ENCODE results near the gene DCTD. TPM values are rescaled to one million over a fixed set of nuclear protein-coding genes. Genes with fewer than 3 reads are reported as not detected.

Gene DCTD
- total RNA-seq, 1 experiment from 2014 or later, result 72.7 TPM

DNA sequence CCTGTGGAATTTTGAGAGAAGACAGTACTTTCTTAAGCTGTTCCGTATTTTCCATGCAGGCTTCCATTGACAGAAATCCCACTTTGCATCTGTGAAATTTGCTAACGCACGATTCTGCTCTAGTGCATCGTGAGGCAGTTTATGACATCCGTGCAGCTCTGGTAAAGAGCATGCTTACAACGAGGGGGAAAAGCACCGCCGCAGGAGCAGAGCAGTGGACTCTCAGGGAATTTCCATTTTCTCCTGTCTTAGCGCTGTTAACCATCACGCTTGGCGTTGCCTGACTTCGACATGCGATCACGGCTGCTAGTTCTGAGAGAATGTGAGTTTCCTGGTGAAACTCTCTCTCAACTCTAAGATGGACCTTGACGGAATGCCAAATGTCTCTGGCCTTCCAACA, 43.9 kb downstream of the DCTD start:
- Histone ChIP-seq H3K27me3 (replicated peaks; ENCODE audit: insufficient read depth, low read depth, low read length, poor library complexity) (no peaks in the 10 kb centered on the region), H3K4me3 (ENCODE audit: low read depth, low read length, poor library complexity, severe bottlenecking) (no peak overlapping the region), H3K4me1 (ENCODE audit: insufficient read depth, low read length, poor library complexity, severe bottlenecking) (peaks cover 40% of the 10 kb centered on the region), H3K36me3 (ENCODE audit: insufficient read depth, low read length, poor library complexity, severe bottlenecking) (no peaks in the 10 kb centered on the region), H3K9me3 (ENCODE audit: low read depth, low read length, poor library complexity, severe bottlenecking) (no peaks in the 10 kb centered on the region), H3K27ac (ENCODE audit: low read depth, low read length, poor library complexity, severe bottlenecking) (no peak overlapping the region)
- intact Hi-C loops (cut with micrococcal nuclease; ENCODE audit: unreplicated experiment), result no loop called here
- no peak for DNase-seq (ENCODE audit: low spot score)
- CTCF ChIA-PET, result no interaction called here
- no peak for TF ChIP-seq EZH2 (IDR thresholded peaks at IDR 0.05; ENCODE audit: borderline replicate concordance, low read depth, low read length, poor library complexity, severe bottlenecking)
- TF ChIP-seq, protein P1, sequence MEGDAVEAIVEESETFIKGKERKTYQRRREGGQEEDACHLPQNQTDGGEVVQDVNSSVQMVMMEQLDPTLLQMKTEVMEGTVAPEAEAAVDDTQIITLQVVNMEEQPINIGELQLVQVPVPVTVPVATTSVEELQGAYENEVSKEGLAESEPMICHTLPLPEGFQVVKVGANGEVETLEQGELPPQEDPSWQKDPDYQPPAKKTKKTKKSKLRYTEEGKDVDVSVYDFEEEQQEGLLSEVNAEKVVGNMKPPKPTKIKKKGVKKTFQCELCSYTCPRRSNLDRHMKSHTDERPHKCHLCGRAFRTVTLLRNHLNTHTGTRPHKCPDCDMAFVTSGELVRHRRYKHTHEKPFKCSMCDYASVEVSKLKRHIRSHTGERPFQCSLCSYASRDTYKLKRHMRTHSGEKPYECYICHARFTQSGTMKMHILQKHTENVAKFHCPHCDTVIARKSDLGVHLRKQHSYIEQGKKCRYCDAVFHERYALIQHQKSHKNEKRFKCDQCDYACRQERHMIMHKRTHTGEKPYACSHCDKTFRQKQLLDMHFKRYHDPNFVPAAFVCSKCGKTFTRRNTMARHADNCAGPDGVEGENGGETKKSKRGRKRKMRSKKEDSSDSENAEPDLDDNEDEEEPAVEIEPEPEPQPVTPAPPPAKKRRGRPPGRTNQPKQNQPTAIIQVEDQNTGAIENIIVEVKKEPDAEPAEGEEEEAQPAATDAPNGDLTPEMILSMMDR (conservative IDR thresholded peaks at IDR 0.05; ENCODE audit: low read depth, low read length), result no peak
- POLR2A ChIA-PET (ENCODE audit: low non-redundant PET), result no interaction called here
- BruUV-seq (replicated peaks), result no TSS peak

- Histone ChIP-seq H3K4me1 (ENCODE audit: insufficient read depth, low read length, poor library complexity, severe bottlenecking) (peaks cover 40% of the 10 kb centered on the region), H3K36me3 (ENCODE audit: insufficient read depth, low read length, poor library complexity, severe bottlenecking) (no peaks in the 10 kb centered on the region), H3K27ac (ENCODE audit: low read depth, low read length, poor library complexity, severe bottlenecking) (no peak overlapping the region), H3K27me3 (replicated peaks; ENCODE audit: insufficient read depth, low read depth, low read length, poor library complexity) (no peaks in the 10 kb centered on the region), H3K4me3 (ENCODE audit: low read depth, low read length, poor library complexity, severe bottlenecking) (no peak overlapping the region), H3K9me3 (ENCODE audit: low read depth, low read length, poor library complexity, severe bottlenecking) (no peaks in the 10 kb centered on the region)
- TF ChIP-seq, protein P1 (conservative IDR thresholded peaks at IDR 0.05; ENCODE audit: low read depth, low read length), result no peak
- TF ChIP-seq EZH2 (IDR thresholded peaks at IDR 0.05; ENCODE audit: borderline replicate concordance, low read depth, low read length, poor library complexity, severe bottlenecking), result no peak
- intact Hi-C loops (cut with micrococcal nuclease; ENCODE audit: unreplicated experiment), result no loop called here
- DNase-seq (ENCODE audit: low spot score), result no peak
- ChIA-PET CTCF (no interaction called here), POLR2A (ENCODE audit: low non-redundant PET) (no interaction called here)
- no TSS peak for BruUV-seq (replicated peaks)
Measured at GRCh38 chr4:182872886-182873285, 44.3 kb downstream of the DCTD start.

GRCh38 chr4:182871616-182872015, 45.6 kb downstream of the DCTD start:
- no peak overlapping the region for H3K27ac ChIP-seq (ENCODE audit: low read depth, low read length, poor library complexity, severe bottlenecking)
- H3K4me3 ChIP-seq (ENCODE audit: low read depth, low read length, poor library complexity, severe bottlenecking), result no peak overlapping the region
- H3K27me3 ChIP-seq (replicated peaks; ENCODE audit: insufficient read depth, low read depth, low read length, poor library complexity), result no peaks in the 10 kb centered on the region
- intact Hi-C loops (cut with micrococcal nuclease; ENCODE audit: unreplicated experiment), result no loop called here
- no TSS peak for BruUV-seq (replicated peaks)
- POLR2A ChIA-PET (ENCODE audit: low non-redundant PET), result no interaction called here
- H3K36me3 ChIP-seq (ENCODE audit: insufficient read depth, low read length, poor library complexity, severe bottlenecking), result no peaks in the 10 kb centered on the region
- TF ChIP-seq, protein P1 (conservative IDR thresholded peaks at IDR 0.05; ENCODE audit: low read depth, low read length), result no peak
- TF ChIP-seq EZH2 (IDR thresholded peaks at IDR 0.05; ENCODE audit: borderline replicate concordance, low read depth, low read length, poor library complexity, severe bottlenecking), result no peak
- no peaks in the 10 kb centered on the region for H3K9me3 ChIP-seq (ENCODE audit: low read depth, low read length, poor library complexity, severe bottlenecking)
- DNase-seq (ENCODE audit: low spot score), result no peak
- CTCF ChIA-PET, result no interaction called here
- peaks cover 47% of the 10 kb centered on the region for H3K4me1 ChIP-seq (ENCODE audit: insufficient read depth, low read length, poor library complexity, severe bottlenecking)
